Activated T-helper 2 cell treated with anti-CD3 and anti-CD28 coated beads, Interferon-gamma antibody, Interleukin-2, Interleukin-4, amounts not matched to agents 10 μg/mL and 5 μg/mL and 100 μg/mL, durations not matched to agents 14 hours and 24 hours and 36 hours (primary cell): ENCODE results near the gene CDC42SE1. TPM values are rescaled to one million over a fixed set of nuclear protein-coding genes. Genes with fewer than 3 reads are reported as not detected.

Experiments
- DNase-seq: peaks from one replicate; pipeline ENCODE4 v3.0.0; 2021; ENCODE audit warnings: low spot score
- H3K27ac Mint-ChIP-seq: one replicate; pipeline ENCODE4 v1.8.0; 2021; ENCODE audit warnings: mixed read lengths
- H3K27me3 Mint-ChIP-seq: one replicate; pipeline ENCODE4 v1.8.0; 2021; ENCODE audit warnings: low read depth, mixed read lengths
- H3K36me3 Mint-ChIP-seq: one replicate; pipeline ENCODE4 v1.8.0; 2021; ENCODE audit warnings: low read depth, mixed read lengths
- H3K4me1 Mint-ChIP-seq: one replicate; pipeline ENCODE4 v1.8.0; 2021; ENCODE audit warnings: low read depth, mixed read lengths
- H3K4me3 Mint-ChIP-seq: one replicate; pipeline ENCODE4 v1.8.0; 2021; ENCODE audit warnings: low read depth, mild to moderate bottlenecking, moderate library complexity, mixed read lengths
- H3K9me3 Mint-ChIP-seq: one replicate; pipeline ENCODE4 v1.8.0; 2021; ENCODE audit warnings: mixed read lengths
- intact Hi-C: fragments of 100-400 bp; cut with micrococcal nuclease; formaldehyde crosslinking; loops from one replicate; pipeline ENCODE4 v1.15.1; 2023
- total RNA-seq: library from RNA; stranded (reverse); gene quantifications from 2 replicates; pipeline ENCODE4 v1.2.3, GENCODE V29; 2022

Gene CDC42SE1
- total RNA-seq, 1 donor from 2014 or later: 176 TPM

DNA sequence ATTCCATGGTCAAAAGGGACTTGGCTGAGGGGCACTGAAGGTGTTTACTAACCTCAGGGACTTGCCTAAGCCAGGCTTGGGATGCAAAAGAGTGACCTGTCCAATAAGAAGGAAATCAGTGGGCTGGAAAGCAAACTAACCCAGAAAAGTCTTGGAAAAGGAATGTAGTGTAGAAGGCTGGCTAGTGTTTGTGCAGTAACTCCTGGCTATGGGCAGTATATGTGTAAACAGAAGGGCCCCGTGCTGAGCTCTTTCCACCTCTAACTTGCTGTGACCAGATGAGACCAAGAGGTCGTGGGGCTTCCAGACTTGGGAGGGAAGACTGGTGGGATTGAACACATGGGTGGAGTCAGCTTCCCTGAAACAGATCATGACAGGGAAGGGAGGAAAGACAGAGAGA is 56.8 kb downstream of the CDC42SE1 start:
- peaks cover 50% of the 10 kb centered on the region for H3K4me1 Mint-ChIP-seq
- H3K4me3 Mint-ChIP-seq: peak overlapping the region; percentile 23
- no peak overlapping the region for H3K27ac Mint-ChIP-seq
- DNase-seq: no peak
- intact Hi-C loops: loop anchor here (10.0 kb wide), 1 partner anchor 252 kb away; the partner anchor contains the start of gene PSMD4
- H3K27me3 Mint-ChIP-seq: no peaks in the 10 kb centered on the region
- H3K36me3 Mint-ChIP-seq: peaks cover 37% of the 10 kb centered on the region
- H3K9me3 Mint-ChIP-seq: no peaks in the 10 kb centered on the region

DNA sequence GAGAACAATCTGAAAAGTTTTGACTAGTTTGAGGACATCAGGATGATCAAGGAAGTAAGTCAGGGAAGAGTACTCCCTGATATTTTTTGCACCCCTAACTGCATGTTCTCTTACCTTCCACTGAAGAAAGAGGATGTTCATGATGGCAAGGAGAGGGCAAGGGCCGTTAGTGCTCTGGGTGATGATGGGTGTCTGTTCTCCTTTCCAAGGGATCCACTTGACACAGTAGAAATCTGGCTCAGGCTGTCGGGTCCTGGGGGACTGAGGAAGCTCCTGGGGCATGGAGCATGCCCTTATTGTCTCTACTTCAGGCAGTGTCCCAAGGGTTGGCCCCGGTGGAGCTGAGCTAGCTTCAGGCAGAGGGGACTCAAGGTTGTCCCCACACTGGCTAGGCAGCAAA is 57.4 kb downstream of the CDC42SE1 start:
- intact Hi-C loops: loop anchor here (10.0 kb wide), 1 partner anchor 253 kb away; the partner anchor contains the start of gene PSMD4
- no peak overlapping the region for H3K27ac Mint-ChIP-seq
- no peak for DNase-seq
- no peaks in the 10 kb centered on the region for H3K27me3 Mint-ChIP-seq
- no peak overlapping the region for H3K4me3 Mint-ChIP-seq
- peaks cover 44% of the 10 kb centered on the region for H3K4me1 Mint-ChIP-seq
- H3K36me3 Mint-ChIP-seq: peaks cover 41% of the 10 kb centered on the region
- no peaks in the 10 kb centered on the region for H3K9me3 Mint-ChIP-seq

DNA sequence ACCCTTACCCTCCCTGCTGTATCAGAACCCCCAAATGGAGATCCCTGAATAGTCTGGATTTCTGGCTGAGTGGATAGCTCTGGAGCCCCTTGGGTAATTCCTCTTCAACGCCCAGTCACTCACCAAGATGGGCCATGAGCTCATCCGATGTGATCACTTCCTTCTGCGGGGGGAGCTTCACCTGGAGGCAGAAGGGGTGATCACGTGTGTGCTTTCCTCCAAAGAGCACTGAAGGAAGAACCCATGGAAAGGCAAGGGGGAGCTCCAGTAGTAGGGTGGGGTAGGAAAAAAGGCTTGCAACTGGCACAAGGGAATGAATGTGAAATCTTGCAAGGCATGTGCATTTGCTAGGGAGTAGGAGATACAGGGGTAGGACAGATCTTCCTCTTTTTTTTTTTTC is 57.8 kb downstream of the CDC42SE1 start:
- H3K27me3 Mint-ChIP-seq: no peaks in the 10 kb centered on the region
- H3K36me3 Mint-ChIP-seq: peaks cover 43% of the 10 kb centered on the region
- intact Hi-C loops: loop anchor here (10.0 kb wide), 1 partner anchor 253 kb away; the partner anchor contains the start of gene PSMD4
- DNase-seq: no peak
- peaks cover 40% of the 10 kb centered on the region for H3K4me1 Mint-ChIP-seq
- no peak overlapping the region for H3K27ac Mint-ChIP-seq
- H3K9me3 Mint-ChIP-seq: no peaks in the 10 kb centered on the region
- H3K4me3 Mint-ChIP-seq: no peak overlapping the region

Other genes with a start within 250 kb of the CDC42SE1 start
- gene ARNT, start 183.0 kb downstream of the CDC42SE1 start, total RNA-seq: 38.5 and 40.4 TPM in 2 replicates
- gene CTXND2, start 172.5 kb downstream of the CDC42SE1 start, total RNA-seq: not detected in 2 replicates
- 60.9 and 61.1 TPM in 2 replicates for gene SETDB1, start 133.3 kb downstream of the CDC42SE1 start, total RNA-seq
- 176 and 196 TPM in 2 replicates for gene CERS2, start 84.8 kb downstream of the CDC42SE1 start, total RNA-seq
- gene ANXA9, start 77.3 kb downstream of the CDC42SE1 start, total RNA-seq: 0.32 TPM in 1 of 2 replicates, not detected in the other
- gene MINDY1, start 52.7 kb downstream of the CDC42SE1 start, total RNA-seq: 16.2 and 16.8 TPM in 2 replicates
- 15.1 and 15.5 TPM in 2 replicates for gene PRUNE1, start 51.2 kb downstream of the CDC42SE1 start, total RNA-seq
- 1.5 TPM in 2 replicates for gene BNIPL, start 23.0 kb downstream of the CDC42SE1 start, total RNA-seq
- gene C1orf56, start 11.9 kb downstream of the CDC42SE1 start, total RNA-seq: 2.0 and 2.2 TPM in 2 replicates
- 3.7 and 3.8 TPM in 2 replicates for gene MLLT11, start 775 bp upstream of the CDC42SE1 start, total RNA-seq
- 14.4 and 15.9 TPM in 2 replicates for gene GABPB2, start 11.1 kb upstream of the CDC42SE1 start, total RNA-seq
- 1.7 and 2.0 TPM in 2 replicates for gene SEMA6C, start 87.0 kb upstream of the CDC42SE1 start, total RNA-seq
- gene TNFAIP8L2, start 97.0 kb upstream of the CDC42SE1 start, total RNA-seq: 24.3 and 28.7 TPM in 2 replicates
- 3.6 and 4.9 TPM in 2 replicates for gene LYSMD1, start 106.3 kb upstream of the CDC42SE1 start, total RNA-seq
- gene SCNM1, start 106.5 kb upstream of the CDC42SE1 start, total RNA-seq: 82.4 and 89.1 TPM in 2 replicates
- 1.0 TPM in 1 of 2 replicates, not detected in the other for gene TMOD4, start 116.4 kb upstream of the CDC42SE1 start, total RNA-seq
- gene VPS72, start 130.6 kb upstream of the CDC42SE1 start, total RNA-seq: 80.7 and 84.5 TPM in 2 replicates
- 82.2 and 83.9 TPM in 2 replicates for gene PIP5K1A, start 138.9 kb upstream of the CDC42SE1 start, total RNA-seq
- gene PSMD4, start 195.1 kb upstream of the CDC42SE1 start, total RNA-seq: 271 and 280 TPM in 2 replicates
- gene ZNF687, start 222.7 kb upstream of the CDC42SE1 start, total RNA-seq: 25.0 and 25.3 TPM in 2 replicates